Transverse colon (tissue), 3 donors: ENCODE measurements around the gene GPN2.

Experiments
- EP300 ChIP-seq: sonication (generic); formaldehyde crosslinking; IDR thresholded peaks from one replicate; pipeline ENCODE4 v1.6.1; 2017; ENCODE audit warnings: antibody characterized with exemption, low read depth
- POLR2AphosphoS5 ChIP-seq, 3 donors: sonication (generic); formaldehyde crosslinking; IDR thresholded peaks; one replicate each; pipeline ENCODE4 v1.6.1; 2016; ENCODE audit warnings: antibody characterized with exemption in 3 of 3

GRCh38 chr1:26831546-26832248, 58.4 kb downstream of the GPN2 start:
- TF ChIP-seq POLR2AphosphoS5 (IDR thresholded peaks at IDR 0.05): no peak
- TF ChIP-seq EP300: no peak
